ENCODE data around the gene CHMP3. TPM values are rescaled to one million over a fixed set of nuclear protein-coding genes. Genes with fewer than 3 reads are reported as not detected.

Gene CHMP3
- total RNA-seq, 1 donor from 2014 or later, result 175 TPM

DNA sequence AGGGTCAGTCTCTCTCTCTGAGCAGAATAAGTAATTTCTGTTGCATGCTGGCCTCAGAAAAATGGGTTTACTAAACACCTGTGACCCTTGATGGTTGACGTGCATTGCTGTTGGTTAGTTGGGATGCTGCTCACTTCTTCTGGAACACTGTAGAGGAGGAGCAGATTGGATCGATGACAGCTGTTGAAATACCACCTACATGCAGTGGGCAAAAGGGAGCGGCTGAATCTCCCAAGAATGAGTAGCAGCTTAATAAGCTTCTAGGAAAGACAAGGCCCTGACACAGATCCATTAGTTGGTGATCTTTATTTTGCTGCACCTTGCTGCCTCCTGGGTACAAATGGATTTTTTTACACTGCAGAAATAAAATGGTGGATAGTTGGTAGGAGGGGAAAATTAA, 78.9 kb downstream of the CHMP3 start:
- intact Hi-C loops (cut with DNase I), result no loop called here

DNA sequence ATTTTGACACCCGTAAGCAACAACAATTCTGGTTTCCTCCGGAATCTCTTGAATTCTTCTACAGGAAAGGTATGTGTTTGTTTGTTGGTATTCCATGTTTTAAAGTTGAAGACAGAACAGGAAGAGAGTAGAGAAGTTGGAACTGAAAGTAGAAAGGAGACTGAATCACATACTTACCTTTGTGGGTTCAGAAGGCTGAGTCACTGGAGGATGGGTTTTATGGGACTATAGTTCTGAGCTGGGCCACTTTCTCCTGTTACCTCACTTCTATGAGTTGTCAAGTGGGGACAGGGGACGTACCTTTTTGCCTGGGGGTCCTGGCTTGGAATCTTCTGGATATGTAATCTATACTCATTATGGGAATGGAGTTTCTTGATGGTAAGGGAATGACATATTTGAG, 81.2 kb downstream of the CHMP3 start:
- intact Hi-C loops (cut with DNase I), result no loop called here
- DNase-seq (ENCODE audit: low spot score), result no peak

More for the DNA sequence above, 78.9 kb downstream of the CHMP3 start:
- DNase-seq (ENCODE audit: low spot score), result no peak

DNA sequence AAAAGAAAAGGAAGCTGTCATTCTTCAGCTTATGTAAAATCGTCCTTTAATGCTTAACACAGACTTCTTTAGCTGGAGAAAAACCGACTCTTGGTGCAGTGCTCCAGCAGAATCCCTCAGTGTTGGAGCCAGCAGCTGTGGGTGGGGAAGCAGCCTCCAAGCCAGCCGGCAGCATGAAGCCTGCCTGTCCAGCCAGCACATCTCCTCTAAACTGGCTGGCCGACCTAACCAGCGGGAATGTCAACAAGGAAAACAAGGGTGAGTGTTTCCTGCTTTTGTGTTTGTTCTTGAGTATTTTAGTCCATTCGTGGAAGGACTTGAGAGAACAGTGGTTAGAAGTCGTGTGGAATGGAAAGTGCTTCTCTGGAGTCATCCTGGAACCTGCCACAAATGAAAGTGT, 83.1 kb downstream of the CHMP3 start:
- no peak for DNase-seq (ENCODE audit: low spot score)
- intact Hi-C loops (cut with DNase I), result no loop called here

DNA sequence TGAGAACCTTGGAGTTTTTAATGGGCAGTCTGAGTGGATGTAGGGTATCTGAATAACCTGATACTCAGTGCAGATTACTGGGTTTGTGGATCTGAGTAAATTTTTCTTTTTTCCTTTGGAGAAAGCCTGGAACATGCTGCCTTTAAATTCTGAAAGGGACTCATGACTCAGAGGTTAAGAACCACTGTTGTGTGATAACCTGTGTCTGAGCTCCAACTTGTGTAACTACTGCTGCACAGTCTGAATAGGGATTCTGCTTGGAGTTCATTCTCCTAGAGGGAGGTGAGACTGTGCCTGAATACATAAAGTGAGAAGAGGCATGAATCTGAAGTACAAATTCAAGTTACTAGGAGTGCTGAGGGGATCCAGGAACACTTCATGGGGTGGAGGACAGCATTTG, 85.9 kb downstream of the CHMP3 start:
- intact Hi-C loops (cut with DNase I), result no loop called here
- DNase-seq (ENCODE audit: low spot score), result no peak

DNA sequence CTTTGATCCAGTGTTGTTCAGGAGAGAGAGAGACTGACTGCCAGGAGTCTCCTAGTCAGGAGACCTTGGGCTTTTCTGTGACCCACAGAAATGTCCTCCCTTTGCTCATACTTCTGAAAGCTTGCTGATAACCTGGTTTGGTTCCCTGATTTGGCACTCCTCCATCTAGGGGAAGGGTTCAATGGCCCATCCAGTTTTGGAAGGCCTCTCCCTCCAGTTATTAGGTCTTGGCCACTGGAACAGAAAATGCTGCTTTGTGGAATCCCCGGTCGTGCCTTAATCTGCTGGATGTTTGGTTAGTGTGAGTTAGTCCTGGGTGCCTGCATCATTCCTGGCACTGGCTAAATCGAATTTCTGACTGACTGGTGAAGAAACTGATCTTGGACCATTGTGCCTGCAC, 86.3 kb downstream of the CHMP3 start:
- no peak for DNase-seq (ENCODE audit: low spot score)
- intact Hi-C loops (cut with DNase I), result no loop called here

DNA sequence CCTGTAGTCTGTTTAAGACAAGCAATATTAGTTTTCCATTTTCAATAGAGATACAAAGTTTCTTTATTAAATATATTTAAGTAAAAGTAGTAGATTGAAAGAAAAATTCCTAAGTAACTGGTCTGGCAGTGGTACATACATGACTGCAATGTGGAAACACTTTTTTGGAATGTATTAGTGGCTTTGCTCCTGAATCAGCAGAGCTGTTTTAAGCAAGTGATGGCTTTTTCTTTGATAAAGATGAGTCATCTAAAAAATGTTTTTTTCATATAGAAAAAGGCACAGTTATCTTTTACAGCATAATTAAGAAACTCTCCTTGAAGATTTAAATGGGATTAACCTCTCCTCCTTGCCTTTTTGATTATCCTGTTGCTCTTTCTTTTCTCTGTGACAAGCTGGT, 87.2 kb downstream of the CHMP3 start:
- no peak for DNase-seq (ENCODE audit: low spot score)
- intact Hi-C loops (cut with DNase I), result no loop called here

DNA sequence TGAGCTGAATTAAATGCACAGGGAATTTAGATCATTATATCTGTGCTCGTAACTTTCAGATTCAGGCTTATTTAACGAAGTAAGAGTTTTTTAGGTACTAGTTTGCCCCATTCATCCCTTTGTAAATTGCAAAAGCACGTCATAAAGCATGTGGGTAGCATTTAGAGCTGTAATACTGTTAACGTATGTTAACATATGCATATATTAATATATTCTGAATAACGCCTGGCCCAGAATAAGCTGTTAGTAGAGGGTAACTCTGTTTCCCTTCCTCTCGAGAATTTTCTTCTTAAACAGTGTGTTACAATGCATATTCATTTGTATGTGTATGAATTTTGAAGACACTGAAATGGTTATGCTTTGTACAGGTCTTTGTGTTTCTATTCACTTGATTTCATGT, 91.6 kb downstream of the CHMP3 start:
- intact Hi-C loops (cut with DNase I), result no loop called here
- DNase-seq (ENCODE audit: low spot score), result no peak

DNA sequence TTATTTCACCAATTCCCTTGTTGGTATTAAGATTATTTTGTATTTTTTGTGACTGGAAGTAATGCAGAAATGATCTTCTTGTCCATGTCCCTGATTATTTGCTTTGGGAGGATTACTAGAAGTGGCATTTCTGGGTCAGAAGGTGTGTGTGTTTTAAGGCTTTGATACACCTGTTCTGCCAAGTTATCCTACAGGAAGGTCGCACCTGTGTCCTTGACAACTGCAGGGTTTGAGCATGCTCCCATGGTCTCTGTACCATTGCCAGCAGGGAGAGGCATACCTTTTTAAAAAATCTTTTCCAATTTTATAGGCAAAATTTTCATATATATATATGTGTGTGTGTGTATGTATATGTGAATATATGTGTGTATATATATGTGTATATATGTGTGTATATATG, 92.4 kb downstream of the CHMP3 start:
- intact Hi-C loops (cut with DNase I), result no loop called here
- no peak for DNase-seq (ENCODE audit: low spot score)

DNA sequence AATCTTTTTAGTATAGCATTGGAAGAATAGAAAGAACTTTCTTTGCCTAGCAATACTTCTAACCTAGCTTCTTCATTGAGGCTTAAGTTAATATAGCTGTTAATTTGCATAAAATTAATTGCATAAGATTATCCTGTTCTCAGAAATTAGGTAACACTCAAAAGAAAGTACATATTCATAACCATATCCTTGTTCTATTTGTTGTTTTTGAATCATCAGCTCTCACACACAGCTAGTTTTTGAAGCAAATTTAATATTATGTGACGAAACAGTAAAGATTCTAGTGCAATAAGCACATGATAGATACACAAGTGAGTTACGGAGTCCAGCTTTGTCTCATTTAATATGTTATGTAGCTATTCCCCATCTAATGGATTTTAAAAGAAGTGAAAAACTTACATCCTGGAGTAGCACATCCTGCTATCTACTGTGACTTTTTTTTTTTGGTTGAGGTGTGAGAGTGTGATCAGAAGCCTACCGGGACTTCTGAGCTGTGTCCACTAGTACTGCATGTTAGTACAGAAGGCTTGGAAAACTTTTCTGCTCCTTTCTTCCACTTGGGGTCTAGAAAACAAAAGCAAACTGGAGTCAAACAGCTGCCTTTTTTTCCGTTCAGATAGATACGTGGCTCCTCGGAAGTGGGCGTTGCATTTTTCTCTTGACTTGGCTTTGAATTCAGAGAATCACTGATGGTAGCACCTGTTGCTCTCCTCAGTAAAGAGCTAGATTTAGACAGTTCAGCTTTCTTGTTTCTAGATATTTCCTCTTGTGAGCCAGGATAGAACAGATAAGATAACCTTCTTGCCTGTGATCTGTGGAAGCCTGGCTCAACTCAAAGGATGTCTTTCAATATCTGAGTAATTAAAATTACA, 94.8 kb downstream of the CHMP3 start:
- no peak for DNase-seq (ENCODE audit: low spot score)
- intact Hi-C loops (cut with DNase I), result no loop called here

DNA sequence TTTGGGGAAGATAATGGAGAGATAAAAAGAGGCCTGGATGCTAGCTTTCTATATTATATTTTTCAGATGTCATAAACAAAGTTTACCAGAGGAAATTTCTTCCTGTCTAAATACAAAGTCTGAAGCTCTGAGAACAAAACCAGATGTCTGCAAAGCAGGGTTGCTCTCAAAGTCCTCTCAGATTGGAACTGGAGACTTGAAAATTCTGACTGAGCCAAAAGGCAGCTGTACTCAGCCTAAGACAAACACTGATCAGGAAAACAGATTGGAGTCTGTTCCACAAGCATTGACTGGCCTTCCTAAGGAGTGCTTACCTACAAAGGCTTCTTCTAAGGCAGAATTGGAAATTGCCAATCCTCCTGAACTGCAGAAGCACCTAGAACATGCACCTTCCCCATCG, 96.9 kb downstream of the CHMP3 start:
- intact Hi-C loops (cut with DNase I), result no loop called here
- DNase-seq (ENCODE audit: low spot score), result no peak

DNA sequence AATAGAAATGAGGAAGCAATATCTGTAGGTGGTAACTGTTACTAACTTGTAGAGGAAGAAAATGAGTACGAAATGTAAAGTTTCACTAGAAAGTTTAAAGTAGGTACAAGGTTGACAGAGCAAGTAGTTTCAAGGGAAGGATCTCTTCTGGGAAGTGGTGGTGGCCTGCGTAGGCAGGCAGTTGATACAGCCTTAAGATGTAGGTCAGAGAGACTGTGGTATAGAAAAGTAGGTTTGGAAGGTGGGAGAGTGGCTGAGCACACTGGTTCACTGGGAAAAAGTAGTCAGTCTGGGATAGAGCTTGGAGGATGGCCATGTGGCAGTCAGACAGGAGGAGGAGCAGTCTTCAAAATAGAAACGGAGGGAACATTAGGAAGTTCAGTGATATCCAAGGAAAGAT, 98.6 kb downstream of the CHMP3 start:
- intact Hi-C loops (cut with DNase I), result no loop called here
- DNase-seq (ENCODE audit: low spot score), result no peak

DNA sequence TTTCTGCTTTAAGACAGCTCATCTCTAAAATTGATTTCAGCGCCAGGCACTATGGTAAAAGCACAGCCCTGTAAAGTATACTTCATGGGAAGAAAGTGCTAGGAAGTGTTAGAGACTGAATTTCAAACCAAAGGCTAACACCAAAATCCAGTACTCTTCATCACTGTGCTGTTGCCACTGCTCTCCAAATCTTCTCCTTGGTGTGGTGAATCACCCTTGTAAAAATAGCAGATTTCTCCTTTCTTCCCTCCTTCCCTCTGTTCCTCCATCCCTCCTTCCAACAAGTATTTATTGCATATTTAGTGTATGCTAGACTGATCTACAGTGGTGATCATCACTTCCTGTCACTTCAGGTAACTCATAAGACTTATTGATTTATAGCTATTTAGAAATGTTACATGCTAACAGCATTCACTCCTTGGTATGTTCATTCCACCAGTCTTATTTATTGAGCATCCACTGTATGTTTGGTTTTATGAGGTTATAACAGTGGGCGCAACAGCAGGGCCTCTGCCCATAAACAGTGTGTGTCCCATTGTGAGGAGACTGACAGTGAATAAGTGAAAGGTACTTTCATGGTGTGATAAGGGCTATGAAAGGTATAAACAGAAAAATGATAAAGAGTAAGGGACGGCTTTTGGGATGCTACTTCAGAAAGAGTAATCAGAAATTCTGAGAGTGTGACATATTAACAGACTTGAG, 102.0 kb downstream of the CHMP3 start:
- no peak for DNase-seq (ENCODE audit: low spot score)
- intact Hi-C loops (cut with DNase I), result no loop called here

DNA sequence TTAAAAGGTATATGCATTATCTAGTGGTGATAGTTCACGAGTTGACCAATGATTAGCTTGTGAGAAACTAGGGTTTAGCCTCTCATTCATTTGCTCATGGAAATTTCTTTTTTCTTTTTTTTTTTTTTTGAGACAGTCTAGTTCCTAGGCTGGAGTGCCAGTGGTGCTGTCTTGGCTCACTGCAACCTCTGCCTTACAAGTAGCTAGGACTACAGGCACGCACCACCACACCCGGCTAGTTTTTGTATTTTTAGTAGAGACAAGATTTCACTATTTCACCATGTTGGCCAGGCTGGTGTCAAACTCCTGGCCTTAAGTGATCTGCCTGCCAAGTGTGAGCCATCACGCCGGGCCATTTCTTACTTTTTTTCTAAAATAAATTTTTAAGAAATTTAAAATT, 108.1 kb downstream of the CHMP3 start:
- intact Hi-C loops (cut with DNase I), result no loop called here
- DNase-seq (ENCODE audit: low spot score), result no peak

DNA sequence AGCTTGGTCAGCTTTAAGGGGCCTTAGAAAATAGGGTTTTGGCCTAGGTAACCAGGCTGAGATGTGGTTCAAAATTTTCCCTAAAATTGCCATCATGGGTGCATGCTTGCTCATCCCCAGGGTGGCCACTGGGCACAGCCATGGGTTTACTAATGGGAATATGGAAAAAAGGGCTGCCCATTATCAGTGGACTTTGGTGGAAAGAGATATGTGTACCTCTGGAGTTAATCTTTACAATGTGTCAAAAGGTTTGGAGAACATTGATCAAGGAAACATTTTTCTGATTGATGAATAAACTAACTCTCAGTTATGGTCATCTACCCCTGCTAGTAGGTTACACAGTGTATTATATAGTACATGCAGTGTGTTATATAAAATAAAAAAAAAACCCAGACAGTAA, 109.0 kb downstream of the CHMP3 start:
- intact Hi-C loops (cut with DNase I), result no loop called here
- no peak for DNase-seq (ENCODE audit: low spot score)

DNA sequence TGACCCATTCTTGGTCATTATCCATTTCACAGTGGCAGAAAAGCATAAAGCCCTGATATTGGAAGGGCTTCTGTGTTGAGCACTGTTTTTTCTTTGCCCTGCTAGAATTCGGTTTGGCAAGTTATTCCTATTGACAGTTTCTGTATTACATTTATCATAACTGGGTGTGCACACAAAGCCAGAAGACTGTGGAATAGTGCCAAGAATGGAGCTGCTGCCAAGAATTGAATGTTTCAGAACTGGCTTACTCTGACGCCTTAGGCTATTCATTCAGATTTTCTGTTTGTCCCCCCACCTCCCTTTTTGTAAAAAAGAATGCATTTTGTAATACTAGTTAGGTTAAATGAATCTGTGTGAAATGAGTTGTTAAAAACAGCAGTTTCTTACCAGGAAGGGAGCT, 109.4 kb downstream of the CHMP3 start:
- intact Hi-C loops (cut with DNase I), result no loop called here

More for the DNA sequence above, 109.4 kb downstream of the CHMP3 start:
- DNase-seq (ENCODE audit: low spot score), result no peak

Other genes starting within 250 kb of the CHMP3 start
- gene REEP1, start 225.8 kb downstream of the CHMP3 start, total RNA-seq, result 21.7 TPM
- 41.6 TPM for gene KDM3A, start 122.1 kb downstream of the CHMP3 start, total RNA-seq
- gene RNF103, start 60.4 kb upstream of the CHMP3 start, total RNA-seq, result 63.4 TPM
- 96.6 TPM for gene RMND5A, start 156.8 kb upstream of the CHMP3 start, total RNA-seq
- gene CD8A, start 227.5 kb upstream of the CHMP3 start, total RNA-seq, result 0.62 TPM